ENCODE data around the gene DPM1. TPM values are rescaled to one million over a fixed set of nuclear protein-coding genes. Genes with fewer than 3 reads are reported as not detected.

The DPM1 gene
- total RNA-seq, 1 donor from 2014 or later = 32.7 TPM

DNA sequence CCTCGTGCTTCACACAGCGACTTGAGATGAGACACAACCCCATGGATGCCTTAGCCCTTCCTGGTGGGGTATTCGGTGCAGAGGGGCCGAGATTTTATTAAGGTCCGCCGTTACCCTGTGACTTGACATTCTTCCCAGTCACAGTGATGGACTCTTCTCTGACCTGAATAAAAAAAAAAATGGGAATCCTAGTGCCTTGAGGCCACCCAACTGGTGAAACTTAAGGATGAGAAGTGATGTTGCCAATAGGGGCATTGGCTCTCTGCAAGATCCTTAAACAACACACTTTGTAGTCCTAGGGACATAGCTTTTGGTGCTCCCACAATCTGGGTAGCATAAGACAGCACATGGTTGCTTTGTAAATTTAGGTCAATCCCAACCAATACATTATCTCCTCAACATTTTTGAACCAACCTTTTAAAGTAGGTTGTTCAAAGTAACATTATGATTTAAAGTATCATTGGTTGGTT, 26.3 kb downstream of the DPM1 start:
- H3K4me1 Mint-ChIP-seq (ENCODE audit: unreplicated experiment) = peaks cover 32% of the 10 kb centered on the region
- H3K9me3 Mint-ChIP-seq (ENCODE audit: unreplicated experiment) = no peaks in the 10 kb centered on the region
- H3K27ac Mint-ChIP-seq (ENCODE audit: unreplicated experiment) = peak overlapping the region; percentile 98
- TF ChIP-seq, protein P1, sequence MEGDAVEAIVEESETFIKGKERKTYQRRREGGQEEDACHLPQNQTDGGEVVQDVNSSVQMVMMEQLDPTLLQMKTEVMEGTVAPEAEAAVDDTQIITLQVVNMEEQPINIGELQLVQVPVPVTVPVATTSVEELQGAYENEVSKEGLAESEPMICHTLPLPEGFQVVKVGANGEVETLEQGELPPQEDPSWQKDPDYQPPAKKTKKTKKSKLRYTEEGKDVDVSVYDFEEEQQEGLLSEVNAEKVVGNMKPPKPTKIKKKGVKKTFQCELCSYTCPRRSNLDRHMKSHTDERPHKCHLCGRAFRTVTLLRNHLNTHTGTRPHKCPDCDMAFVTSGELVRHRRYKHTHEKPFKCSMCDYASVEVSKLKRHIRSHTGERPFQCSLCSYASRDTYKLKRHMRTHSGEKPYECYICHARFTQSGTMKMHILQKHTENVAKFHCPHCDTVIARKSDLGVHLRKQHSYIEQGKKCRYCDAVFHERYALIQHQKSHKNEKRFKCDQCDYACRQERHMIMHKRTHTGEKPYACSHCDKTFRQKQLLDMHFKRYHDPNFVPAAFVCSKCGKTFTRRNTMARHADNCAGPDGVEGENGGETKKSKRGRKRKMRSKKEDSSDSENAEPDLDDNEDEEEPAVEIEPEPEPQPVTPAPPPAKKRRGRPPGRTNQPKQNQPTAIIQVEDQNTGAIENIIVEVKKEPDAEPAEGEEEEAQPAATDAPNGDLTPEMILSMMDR (IDR thresholded peaks at IDR 0.05) = no peak
- no peak for DNase-seq (ENCODE audit: extremely low spot score, unreplicated experiment)
- peaks cover 37% of the 10 kb centered on the region for H3K36me3 Mint-ChIP-seq (ENCODE audit: unreplicated experiment)
- H3K27me3 Mint-ChIP-seq (ENCODE audit: unreplicated experiment) = no peaks in the 10 kb centered on the region
- H3K4me3 Mint-ChIP-seq (ENCODE audit: unreplicated experiment) = peak overlapping the region; percentile 77

DNA sequence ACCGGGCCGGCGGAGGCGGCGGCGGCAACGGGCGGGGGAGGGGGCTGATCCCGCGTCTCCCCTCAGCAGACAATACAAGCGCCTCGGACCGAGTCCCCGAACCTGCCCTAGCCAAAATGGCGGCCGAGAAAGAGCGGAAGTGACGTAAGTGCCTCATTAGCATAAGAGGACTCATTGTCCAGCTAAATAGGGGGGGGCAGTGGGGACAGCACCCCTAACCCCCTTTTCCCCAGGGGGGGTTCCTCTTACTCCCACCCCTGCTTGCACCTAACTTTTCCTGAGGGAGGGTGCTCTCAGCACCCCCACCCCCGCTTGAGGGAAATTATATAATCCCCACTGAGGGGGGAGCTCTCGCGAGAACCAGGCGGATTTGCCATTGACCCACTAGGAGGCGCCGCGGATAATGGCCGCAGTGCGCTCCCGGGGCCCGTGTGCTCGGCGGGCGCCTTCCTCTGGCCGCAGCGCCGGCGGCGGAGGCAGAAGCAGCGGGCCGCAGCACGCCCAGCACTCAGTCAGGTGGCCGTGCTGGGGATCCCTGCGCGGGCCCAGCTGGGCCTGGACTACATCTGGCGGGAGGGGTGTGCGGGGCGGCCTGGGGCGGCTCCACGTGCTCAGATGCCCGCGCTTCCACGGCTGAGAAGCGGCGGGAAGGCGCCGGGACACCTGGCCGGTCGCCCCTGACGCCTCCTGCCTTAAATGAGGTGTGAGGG, 26.9 kb downstream of the DPM1 start, which contains the start of gene ADNP:
Gene ADNP (minus strand): TSS at position 132 of the 710 bp plus-strand sequence. CDS start 27,441 bp downstream, outside the sequence.
- Mint-ChIP-seq H3K4me1 (ENCODE audit: unreplicated experiment) (peaks cover 36% of the 10 kb centered on the region), H3K9me3 (ENCODE audit: unreplicated experiment) (no peaks in the 10 kb centered on the region), H3K36me3 (ENCODE audit: unreplicated experiment) (peaks cover 34% of the 10 kb centered on the region), H3K27me3 (ENCODE audit: unreplicated experiment) (no peaks in the 10 kb centered on the region), H3K27ac (ENCODE audit: unreplicated experiment) (peak within 1 kb of the TSS; percentile 98), H3K4me3 (ENCODE audit: unreplicated experiment) (peak within 1 kb of the TSS; percentile 83)
- peak; percentile 96 for DNase-seq (ENCODE audit: extremely low spot score, unreplicated experiment)
- TF ChIP-seq, protein P1 (IDR thresholded peaks at IDR 0.05) = peak; percentile 73

GRCh38 chr20:50930976-50931305, 27.4 kb downstream of the DPM1 start:
- H3K4me3 Mint-ChIP-seq (ENCODE audit: unreplicated experiment) = peak overlapping the region; percentile 77
- TF ChIP-seq, protein P1 (IDR thresholded peaks at IDR 0.05) = no peak
- no peak for DNase-seq (ENCODE audit: extremely low spot score, unreplicated experiment)
- H3K9me3 Mint-ChIP-seq (ENCODE audit: unreplicated experiment) = no peaks in the 10 kb centered on the region
- H3K27me3 Mint-ChIP-seq (ENCODE audit: unreplicated experiment) = no peaks in the 10 kb centered on the region
- H3K27ac Mint-ChIP-seq (ENCODE audit: unreplicated experiment) = peak overlapping the region; percentile 98
- H3K36me3 Mint-ChIP-seq (ENCODE audit: unreplicated experiment) = peaks cover 31% of the 10 kb centered on the region
- peaks cover 37% of the 10 kb centered on the region for H3K4me1 Mint-ChIP-seq (ENCODE audit: unreplicated experiment)

- no peaks in the 10 kb centered on the region for H3K27me3 Mint-ChIP-seq (ENCODE audit: unreplicated experiment)
- TF ChIP-seq, protein P1 (IDR thresholded peaks at IDR 0.05) = no peak
- H3K36me3 Mint-ChIP-seq (ENCODE audit: unreplicated experiment) = peaks cover 30% of the 10 kb centered on the region
- no peak for DNase-seq (ENCODE audit: extremely low spot score, unreplicated experiment)
- no peaks in the 10 kb centered on the region for H3K9me3 Mint-ChIP-seq (ENCODE audit: unreplicated experiment)
- peak overlapping the region; percentile 83 for H3K4me3 Mint-ChIP-seq (ENCODE audit: unreplicated experiment)
- peaks cover 43% of the 10 kb centered on the region for H3K4me1 Mint-ChIP-seq (ENCODE audit: unreplicated experiment)
- peak overlapping the region; percentile 85 for H3K27ac Mint-ChIP-seq (ENCODE audit: unreplicated experiment)
Measured at GRCh38 chr20:50930139-50930975, 28.0 kb downstream of the DPM1 start.

Measured in osteocyte (in vitro differentiated cells).